Keratinocyte (primary cell): ENCODE data around the gene C19orf38.

Experiments used
- EZH2 ChIP-seq: IDR thresholded peaks from one replicate; pipeline ENCODE4 v1.6.1; 2012; ENCODE audit warnings: inconsistent platforms, mild to moderate bottlenecking, low read length, moderate library complexity
- TF ChIP-seq, protein P1 (sequence below), 3 experiments: IDR thresholded peaks in 1 of 3; conservative IDR thresholded peaks in 1 of 3; optimal IDR thresholded peaks in 1 of 3; 2 replicates in 2 of 3; 3 replicates in 1 of 3; pipeline versions ENCODE3 to v1.5.1; 2011; ENCODE audit warnings: low read length in 3 of 3, mild to moderate bottlenecking in 3 of 3, moderate library complexity in 2 of 3, control low read depth in 1 of 3, inconsistent platforms in 1 of 3; ENCODE audit not compliant: insufficient read depth in 2 of 3; ENCODE audit errors: extremely low read depth in 1 of 3

DNA sequence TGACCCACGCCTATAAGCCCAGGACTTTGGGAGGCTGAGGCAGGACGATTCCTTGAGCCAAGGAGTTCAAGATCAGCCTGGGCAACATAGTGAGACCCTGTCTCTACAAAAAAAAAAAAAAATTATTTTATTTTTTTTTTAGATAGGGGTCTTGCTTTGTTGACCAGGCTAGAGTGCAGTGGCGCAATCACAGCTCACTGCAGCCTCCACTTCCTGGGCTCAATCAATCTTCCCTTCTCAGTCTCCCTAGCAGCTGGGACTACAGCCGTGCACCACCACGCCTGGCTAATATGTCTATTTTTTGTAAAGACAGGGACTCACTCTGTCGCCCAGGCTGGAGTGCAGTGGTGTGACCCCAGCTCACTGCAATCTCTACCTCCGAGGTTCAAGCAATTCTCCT, 4.7 kb downstream of the C19orf38 start:
- TF ChIP-seq, protein P1, sequence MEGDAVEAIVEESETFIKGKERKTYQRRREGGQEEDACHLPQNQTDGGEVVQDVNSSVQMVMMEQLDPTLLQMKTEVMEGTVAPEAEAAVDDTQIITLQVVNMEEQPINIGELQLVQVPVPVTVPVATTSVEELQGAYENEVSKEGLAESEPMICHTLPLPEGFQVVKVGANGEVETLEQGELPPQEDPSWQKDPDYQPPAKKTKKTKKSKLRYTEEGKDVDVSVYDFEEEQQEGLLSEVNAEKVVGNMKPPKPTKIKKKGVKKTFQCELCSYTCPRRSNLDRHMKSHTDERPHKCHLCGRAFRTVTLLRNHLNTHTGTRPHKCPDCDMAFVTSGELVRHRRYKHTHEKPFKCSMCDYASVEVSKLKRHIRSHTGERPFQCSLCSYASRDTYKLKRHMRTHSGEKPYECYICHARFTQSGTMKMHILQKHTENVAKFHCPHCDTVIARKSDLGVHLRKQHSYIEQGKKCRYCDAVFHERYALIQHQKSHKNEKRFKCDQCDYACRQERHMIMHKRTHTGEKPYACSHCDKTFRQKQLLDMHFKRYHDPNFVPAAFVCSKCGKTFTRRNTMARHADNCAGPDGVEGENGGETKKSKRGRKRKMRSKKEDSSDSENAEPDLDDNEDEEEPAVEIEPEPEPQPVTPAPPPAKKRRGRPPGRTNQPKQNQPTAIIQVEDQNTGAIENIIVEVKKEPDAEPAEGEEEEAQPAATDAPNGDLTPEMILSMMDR (optimal IDR thresholded peaks at IDR 0.05 in 1 of 3, IDR thresholded peaks at IDR 0.05 in 1 of 3, conservative IDR thresholded peaks at IDR 0.05 in 1 of 3; ENCODE audit: extremely low read depth in 1 of 3, insufficient read depth in 2 of 3, low read length in 3 of 3): no peak
- no peak for TF ChIP-seq EZH2
